MG63 (cell line): ENCODE results near the gene PTPRE. TPM values are rescaled to one million over a fixed set of nuclear protein-coding genes. Genes with fewer than 3 reads are reported as not detected.

Experiments
- DNase-seq: peaks from one replicate; pipeline ENCODE4 v3.0.0-alpha.2; 2020
- H3K27me3 ChIP-seq: fragments of 250-450 bp; sonication (Bioruptor Pico); 2 replicates; pipeline ENCODE4 v1.5.1; 2020; ENCODE audit warnings: mild to moderate bottlenecking, moderate library complexity
- H3K36me3 ChIP-seq: fragments of 250-450 bp; sonication (Bioruptor Pico); 2 replicates; pipeline ENCODE4 v1.5.1; 2020; ENCODE audit warnings: mild to moderate bottlenecking, moderate library complexity
- H3K4me3 ChIP-seq: fragments of 250-450 bp; sonication (Bioruptor Pico); 2 replicates; pipeline ENCODE4 v1.5.1; 2020; ENCODE audit warnings: mild to moderate bottlenecking, moderate library complexity
- H3K9me3 ChIP-seq: fragments of 250-450 bp; sonication (Bioruptor Pico); 2 replicates; pipeline ENCODE4 v1.5.1; 2020; ENCODE audit warnings: mild to moderate bottlenecking, moderate library complexity
- total RNA-seq: library from RNA; depleted of rRNA; stranded (reverse); fragments of >200 nt; shearing (Covaris generic); gene quantifications from 2 replicates; pipeline ENCODE4 v1.2.3, GENCODE V29; 2014; ENCODE audit warnings: low replicate concordance

Gene PTPRE
- total RNA-seq, 1 experiment from 2014 or later: 0.86 TPM

DNA sequence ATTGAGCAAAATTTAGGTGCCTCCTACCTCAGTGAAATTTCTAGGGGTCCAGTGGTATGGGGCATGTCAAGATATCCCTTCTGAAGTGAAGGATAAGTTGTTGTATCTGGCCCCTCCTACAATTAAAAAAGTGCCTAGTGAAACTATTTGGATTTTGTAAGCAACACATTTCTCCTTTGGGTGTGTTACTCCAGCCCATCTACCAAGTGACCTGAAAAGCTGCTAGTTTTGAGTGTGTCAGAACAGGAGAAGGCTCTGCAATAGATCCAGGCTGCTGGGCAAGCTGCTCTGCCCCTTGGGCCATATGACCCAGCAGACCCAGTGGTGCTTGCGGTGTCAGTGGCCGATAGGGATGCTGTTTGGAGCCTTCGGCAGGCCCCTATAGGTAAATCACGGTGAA, 46.0 kb downstream of the PTPRE start:
- no peaks in the 10 kb centered on the region for H3K36me3 ChIP-seq
- DNase-seq: no peak
- no peak overlapping the region for H3K4me3 ChIP-seq
- no peaks in the 10 kb centered on the region for H3K27me3 ChIP-seq
- no peaks in the 10 kb centered on the region for H3K9me3 ChIP-seq

DNA sequence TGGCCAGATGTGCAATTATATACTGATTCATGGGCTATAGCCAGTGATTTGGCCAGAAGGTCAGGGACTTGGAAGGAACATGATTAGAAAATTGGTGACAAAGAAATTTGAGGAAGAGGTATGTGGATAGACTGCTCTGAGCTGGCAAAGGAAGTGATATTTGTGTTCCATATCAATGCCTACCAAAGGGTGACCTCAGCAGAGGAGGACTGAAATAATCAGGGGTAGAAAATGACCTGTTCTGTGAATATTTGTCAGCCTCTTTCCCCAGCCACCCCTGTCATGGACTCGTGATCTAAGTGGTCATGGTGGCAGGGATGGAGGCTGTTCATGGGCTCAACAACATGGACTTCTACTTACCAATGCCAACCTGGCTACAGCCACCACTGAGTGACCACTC, 47.0 kb downstream of the PTPRE start:
- H3K4me3 ChIP-seq: no peak overlapping the region
- no peak for DNase-seq
- no peaks in the 10 kb centered on the region for H3K36me3 ChIP-seq
- no peaks in the 10 kb centered on the region for H3K9me3 ChIP-seq
- H3K27me3 ChIP-seq: no peaks in the 10 kb centered on the region

DNA sequence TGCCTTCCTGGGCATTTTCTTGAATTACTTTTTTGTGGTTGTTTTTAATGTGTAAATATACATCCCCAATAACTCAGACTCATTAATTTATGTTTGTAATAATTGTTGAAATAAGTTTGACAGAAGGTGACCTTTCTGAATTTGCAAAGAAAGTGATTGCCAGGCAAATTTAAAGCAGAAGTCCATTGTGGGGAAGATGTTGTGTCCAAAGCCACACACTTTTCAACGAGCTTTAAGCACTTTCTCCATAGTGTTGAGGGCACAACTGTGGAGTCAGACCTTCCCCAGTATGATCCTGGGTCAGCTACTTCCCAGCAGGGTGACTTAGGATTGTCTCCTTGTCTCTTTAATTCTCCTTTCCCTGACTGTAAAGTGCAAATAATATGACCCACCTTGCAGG, 52.5 kb downstream of the PTPRE start:
- Histone ChIP-seq H3K27me3 (no peaks in the 10 kb centered on the region), H3K36me3 (no peaks in the 10 kb centered on the region), H3K4me3 (no peak overlapping the region), H3K9me3 (no peaks in the 10 kb centered on the region)
- DNase-seq: no peak

DNA sequence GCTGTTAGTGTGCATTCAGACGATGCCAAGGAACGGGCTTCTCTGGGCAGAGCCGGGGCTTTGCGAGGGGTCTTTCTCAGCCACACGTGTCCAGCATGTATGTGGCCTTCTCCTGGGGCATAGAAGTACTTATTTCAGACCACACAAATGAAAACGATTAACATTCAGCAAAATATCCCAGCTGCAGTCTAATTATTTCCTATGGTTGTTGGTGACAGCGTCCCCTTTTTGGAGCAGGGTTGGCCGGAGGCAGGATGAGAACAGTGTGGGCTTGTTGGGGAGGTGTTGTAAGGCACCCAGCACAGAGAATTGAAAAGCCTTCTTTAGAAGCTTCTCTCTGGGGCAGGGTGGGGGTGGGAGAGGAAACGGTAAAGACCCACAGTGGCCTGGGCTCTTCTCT, 54.2 kb downstream of the PTPRE start:
- DNase-seq: no peak
- Histone ChIP-seq H3K27me3 (no peaks in the 10 kb centered on the region), H3K9me3 (no peaks in the 10 kb centered on the region), H3K4me3 (no peak overlapping the region), H3K36me3 (no peaks in the 10 kb centered on the region)

DNA sequence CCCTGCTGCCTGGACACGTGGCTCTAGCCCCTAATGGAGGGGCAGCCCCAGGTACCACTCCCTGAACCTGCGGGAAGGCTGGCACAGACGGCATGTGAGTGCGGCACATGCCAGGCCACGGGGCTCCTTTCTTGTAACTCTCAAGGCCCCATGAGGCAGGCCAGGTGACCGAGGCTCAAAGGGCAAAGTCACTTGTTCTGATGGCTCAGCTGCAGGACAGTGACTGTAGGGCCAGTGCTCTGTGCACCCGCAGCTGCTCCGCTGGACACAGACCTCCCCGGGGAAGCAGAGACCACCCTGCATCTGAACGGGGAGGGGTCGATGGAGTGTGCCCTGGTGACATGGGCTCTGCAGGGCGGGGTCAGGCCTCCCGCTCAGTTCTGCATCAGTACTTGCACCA, 55.3 kb downstream of the PTPRE start:
- Histone ChIP-seq H3K27me3 (no peaks in the 10 kb centered on the region), H3K4me3 (no peak overlapping the region), H3K9me3 (no peaks in the 10 kb centered on the region), H3K36me3 (no peaks in the 10 kb centered on the region)
- DNase-seq: no peak

DNA sequence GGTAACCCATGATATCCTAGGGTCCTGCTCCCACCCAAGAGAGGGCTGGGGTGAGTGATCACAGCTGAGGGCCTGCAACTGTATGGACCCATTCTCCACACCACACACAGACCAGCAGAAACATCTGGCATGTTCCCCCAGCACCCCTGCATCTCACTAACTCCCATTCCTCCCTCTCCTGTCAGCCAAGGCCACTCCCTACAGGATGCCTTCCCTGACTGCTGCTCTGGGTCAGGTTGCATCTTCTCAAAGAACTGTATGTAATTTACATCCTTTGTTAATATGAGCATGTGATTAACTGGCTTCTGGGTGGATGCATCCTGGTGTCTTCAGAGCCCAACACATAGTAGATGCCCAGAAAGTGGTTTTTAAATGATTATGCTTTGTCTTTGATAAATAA, 56.2 kb downstream of the PTPRE start:
- no peak for DNase-seq
- Histone ChIP-seq H3K36me3 (no peaks in the 10 kb centered on the region), H3K27me3 (no peaks in the 10 kb centered on the region), H3K4me3 (no peak overlapping the region), H3K9me3 (no peaks in the 10 kb centered on the region)

DNA sequence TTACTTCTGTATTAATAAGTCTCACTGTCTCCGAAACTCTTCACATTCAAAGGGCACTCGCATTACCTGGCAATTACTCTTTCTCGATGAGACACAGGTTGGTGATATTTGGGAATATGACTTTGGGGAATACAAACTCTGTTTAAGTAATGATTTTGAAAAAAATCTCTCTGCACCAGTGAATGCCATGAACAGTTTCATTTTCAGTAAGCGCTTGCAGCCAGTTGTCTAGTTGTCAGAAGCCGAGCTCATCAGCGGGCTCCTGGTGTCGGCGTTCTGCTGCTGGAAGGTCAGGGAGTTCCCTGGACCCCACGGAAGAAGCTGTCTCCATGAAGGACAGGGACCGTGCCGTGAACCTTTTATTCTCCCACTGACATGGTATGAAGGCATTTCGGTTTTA, 57.7 kb downstream of the PTPRE start:
- H3K4me3 ChIP-seq: no peak overlapping the region
- no peaks in the 10 kb centered on the region for H3K36me3 ChIP-seq
- no peaks in the 10 kb centered on the region for H3K27me3 ChIP-seq
- H3K9me3 ChIP-seq: no peaks in the 10 kb centered on the region
- DNase-seq: no peak

DNA sequence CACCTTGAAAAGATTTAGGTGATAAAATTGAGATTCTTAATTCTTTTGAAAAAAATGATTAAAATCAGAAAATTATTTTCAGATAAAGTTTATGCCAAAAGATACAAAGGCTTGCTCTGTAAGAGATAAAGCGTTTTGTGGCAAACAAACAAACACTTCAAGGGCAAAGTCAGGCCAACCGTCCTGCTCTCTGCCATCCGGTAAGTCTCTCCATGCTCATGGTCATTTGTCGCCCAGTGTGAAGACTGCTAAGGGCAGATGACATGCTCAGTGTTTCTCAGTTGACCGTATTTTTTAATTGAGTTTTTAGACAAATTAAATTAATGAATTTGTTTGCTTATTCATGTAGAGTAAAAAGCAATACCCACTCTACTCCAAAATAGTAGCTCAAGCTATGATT, 60.0 kb downstream of the PTPRE start:
- Histone ChIP-seq H3K36me3 (no peaks in the 10 kb centered on the region), H3K27me3 (no peaks in the 10 kb centered on the region), H3K4me3 (no peak overlapping the region), H3K9me3 (no peaks in the 10 kb centered on the region)
- no peak for DNase-seq

DNA sequence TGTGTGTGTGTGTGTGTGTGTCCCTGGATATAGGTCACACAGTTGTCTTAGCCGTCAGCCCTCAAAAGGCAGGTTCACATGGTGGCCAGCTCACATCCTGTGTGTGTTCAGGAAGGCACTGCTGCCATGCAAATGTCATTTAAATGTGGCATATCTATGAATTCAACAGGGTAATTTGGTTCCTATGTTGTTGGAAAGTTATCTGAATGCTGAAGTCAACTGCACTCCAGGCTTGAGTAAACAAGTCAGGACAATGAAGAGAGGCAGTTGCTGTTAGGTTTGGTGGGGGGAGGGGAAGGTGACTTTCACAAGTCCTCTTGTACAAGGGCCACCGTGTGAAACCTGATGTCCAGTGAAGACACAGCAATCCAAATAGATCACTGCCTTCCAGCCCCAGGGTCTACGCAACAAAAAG, 61.1 kb downstream of the PTPRE start:
- no peaks in the 10 kb centered on the region for H3K36me3 ChIP-seq

DNA sequence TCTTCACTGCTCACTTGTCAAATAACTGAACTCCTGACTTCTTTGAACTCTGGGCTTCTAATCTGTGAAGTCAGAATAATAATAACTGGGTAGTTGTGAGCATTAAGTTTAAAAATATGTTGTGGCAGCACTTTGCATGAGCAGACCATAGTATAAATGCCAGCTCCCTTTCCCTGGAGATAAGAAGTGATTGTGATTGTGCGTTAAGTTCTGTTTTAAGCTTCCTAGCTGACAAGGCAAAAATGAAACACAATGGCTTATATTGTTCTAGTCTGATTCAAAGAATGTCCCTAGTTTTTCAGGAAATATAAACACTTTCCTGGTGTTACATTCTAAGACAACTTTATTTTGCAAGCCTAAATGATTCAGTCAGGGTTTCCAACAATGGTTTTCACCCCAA, 61.8 kb downstream of the PTPRE start:
- H3K9me3 ChIP-seq: no peaks in the 10 kb centered on the region
- no peaks in the 10 kb centered on the region for H3K36me3 ChIP-seq
- no peak for DNase-seq
- no peak overlapping the region for H3K4me3 ChIP-seq
- no peaks in the 10 kb centered on the region for H3K27me3 ChIP-seq

More for the DNA sequence above, 61.1 kb downstream of the PTPRE start:
- Histone ChIP-seq H3K27me3 (no peaks in the 10 kb centered on the region), H3K9me3 (no peaks in the 10 kb centered on the region), H3K4me3 (no peak overlapping the region)
- DNase-seq: no peak

DNA sequence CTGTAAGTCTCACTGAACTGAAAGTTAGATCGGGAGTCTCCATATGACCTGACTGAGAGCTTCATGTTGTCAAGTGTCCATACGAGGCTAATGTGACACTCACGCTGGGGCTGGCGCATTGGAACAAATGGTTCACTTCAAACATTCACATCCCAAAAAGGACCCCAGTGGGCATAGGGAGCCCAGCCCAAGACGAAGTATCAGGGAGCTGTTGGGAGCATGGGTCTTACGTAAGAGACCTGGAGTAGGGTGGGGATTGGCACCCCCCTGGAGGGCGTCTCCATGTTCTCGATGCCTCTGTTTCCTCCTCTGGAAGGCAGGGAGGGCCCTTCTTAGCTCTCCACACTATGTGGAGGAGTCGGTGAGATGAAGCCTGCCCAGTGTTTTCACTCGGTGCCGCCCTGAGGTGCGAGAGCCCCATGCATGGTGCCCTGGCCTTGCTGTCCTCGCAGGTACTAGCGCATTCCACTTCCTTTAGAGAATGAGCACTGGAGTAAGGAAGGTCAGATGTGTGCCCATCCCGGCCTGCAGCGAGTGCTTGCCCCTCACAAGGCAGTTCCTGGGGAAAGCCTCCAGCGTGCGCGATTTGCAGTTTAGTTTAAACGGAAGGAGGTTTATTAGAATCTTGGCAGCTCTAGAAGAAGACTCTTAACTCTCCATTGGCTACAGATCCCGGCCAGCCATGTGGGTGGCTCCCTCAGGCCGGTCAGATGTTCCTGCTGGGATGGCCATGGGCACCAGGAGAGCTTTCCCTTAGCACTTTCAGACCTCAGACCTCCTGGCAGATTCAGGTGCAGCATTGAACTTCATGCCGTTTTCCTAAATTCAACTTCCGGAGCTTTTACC, 64.4 kb downstream of the PTPRE start:
- Histone ChIP-seq H3K9me3 (no peaks in the 10 kb centered on the region), H3K27me3 (no peaks in the 10 kb centered on the region), H3K4me3 (no peak overlapping the region), H3K36me3 (no peaks in the 10 kb centered on the region)
- DNase-seq: no peak

DNA sequence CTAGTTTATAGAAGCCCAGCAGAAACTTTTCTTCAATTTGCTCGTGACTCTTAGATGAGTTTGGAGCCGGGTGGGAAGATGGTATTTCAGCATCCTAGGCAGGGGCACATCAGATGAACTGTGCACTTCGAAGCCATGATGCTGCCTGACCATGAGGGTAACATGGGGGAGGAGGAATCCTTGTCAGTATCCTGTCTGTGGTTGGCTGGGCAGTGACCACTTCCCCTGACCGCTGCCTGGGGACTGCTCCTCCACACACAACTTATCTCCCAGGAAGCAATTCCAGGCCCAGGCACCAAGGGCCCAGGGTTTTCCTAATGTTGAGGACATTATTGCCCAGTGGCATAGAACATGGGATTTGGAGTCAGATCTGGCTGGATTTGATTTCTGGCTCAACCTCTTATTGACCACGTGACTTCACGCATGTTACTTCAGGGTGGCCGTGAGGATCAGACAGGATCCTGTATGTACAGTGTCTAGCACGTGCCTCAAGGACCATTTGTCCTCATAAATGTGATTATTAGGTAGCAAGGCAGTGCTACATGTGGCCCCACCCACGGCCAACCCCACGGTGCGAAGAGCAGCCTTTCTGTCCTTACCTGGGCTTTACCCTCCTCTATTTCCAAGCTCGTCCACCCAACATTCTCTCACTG, 65.2 kb downstream of the PTPRE start:
- no peak overlapping the region for H3K4me3 ChIP-seq
- H3K36me3 ChIP-seq: no peaks in the 10 kb centered on the region
- DNase-seq: no peak
- no peaks in the 10 kb centered on the region for H3K27me3 ChIP-seq
- no peaks in the 10 kb centered on the region for H3K9me3 ChIP-seq

DNA sequence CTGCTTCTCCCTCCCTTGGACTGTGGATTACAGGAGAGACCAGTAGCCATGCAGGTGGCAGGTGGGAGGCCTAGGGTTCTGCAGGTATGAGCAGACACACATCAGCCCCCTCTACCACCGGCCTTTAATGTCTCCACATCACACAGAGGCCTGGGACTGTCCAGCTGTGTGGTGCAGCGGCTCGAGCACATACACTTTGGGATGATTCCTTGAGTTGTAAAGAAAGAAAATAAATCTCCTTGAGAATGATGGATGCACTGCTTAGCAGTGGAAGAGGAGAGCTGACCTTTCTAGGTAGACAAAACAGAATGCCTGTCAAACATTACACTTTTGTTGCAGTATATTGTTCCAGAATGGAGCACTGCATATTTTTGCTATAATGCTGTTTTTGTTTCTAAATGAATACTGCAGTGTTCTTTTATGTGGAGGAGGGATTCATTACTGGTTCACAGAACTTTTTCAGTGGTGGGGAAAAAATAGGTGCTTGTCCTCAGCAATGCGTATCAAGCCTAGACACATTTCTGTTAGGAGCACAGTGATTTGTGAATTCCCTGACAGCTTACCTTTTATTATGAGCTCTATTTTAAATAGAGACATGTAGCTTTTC, 66.0 kb downstream of the PTPRE start:
- no peak overlapping the region for H3K4me3 ChIP-seq
- H3K27me3 ChIP-seq: no peaks in the 10 kb centered on the region
- no peak for DNase-seq
- H3K9me3 ChIP-seq: no peaks in the 10 kb centered on the region
- H3K36me3 ChIP-seq: no peaks in the 10 kb centered on the region

DNA sequence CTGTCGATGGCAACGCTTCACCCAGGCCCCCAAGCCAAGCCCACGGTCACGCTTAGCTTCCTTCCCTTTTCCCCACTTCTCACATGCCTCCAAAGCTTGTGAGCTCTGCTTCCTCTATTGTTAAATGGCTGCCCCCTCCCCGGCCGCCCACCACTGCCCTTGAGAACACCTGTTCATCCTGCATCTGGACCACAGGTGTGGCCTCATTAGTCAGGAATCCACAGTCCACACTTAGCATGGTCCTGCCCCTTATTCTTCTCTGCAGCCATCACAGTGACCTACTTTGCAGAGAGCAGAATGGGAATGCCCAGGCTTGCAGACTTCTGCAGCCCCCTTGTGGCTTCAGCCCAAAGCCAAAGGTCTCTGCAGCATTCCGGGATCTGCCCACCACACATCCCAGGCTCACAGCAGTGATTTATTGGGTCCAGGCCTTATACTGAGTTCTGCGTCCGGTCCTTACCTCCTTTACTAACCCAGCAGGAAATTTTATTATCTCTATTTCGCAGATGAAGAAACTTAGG, 66.9 kb downstream of the PTPRE start:
- no peaks in the 10 kb centered on the region for H3K9me3 ChIP-seq
- no peak overlapping the region for H3K4me3 ChIP-seq
- H3K36me3 ChIP-seq: no peaks in the 10 kb centered on the region
- DNase-seq: no peak
- H3K27me3 ChIP-seq: no peaks in the 10 kb centered on the region

DNA sequence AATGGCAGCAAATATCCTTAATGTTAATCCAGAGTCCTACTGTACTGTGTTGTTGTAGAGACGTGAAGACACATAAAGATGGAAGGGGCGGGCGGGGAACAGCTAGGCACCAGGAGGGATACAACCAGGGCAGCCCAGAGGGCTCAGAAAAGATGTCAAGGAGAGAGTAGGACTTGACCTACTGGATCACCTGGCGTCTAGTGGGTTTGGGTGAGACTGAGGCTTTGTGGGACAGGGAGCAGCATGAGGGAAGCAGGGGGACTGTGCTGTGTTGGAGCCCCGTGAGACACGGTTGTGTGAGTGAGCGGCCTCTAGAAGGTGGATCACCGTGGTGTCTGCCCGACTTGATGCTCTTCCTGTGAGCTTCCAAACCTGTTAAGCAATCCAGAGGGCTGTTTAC, 68.0 kb downstream of the PTPRE start:
- no peaks in the 10 kb centered on the region for H3K36me3 ChIP-seq
- DNase-seq: no peak
- H3K4me3 ChIP-seq: no peak overlapping the region
- H3K9me3 ChIP-seq: 0 out of 2 replicates have a peak, but pooled peaks cover under 1% of the 10 kb centered on the region
- no peaks in the 10 kb centered on the region for H3K27me3 ChIP-seq

DNA sequence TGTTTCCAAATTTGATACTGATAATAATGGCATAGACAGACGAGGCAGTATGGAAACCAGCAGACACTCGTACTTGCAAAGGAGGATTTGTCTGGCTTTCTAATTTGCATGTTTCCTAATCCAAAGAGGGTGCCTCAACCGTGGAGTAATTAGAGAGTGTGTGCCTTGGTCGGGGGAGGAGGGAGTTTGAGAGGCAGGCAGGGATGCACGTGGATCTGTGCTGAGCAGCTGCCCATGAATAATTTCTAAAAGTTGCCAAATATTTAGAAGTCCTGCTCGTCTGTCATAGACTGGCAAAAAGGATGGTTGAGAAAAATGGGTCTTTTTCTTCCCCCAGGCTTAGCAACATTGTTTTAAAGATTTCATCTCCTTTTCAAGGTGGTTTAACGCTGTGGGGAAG, 69.4 kb downstream of the PTPRE start:
- Histone ChIP-seq H3K36me3 (no peaks in the 10 kb centered on the region), H3K9me3 (peaks cover 4% of the 10 kb centered on the region; the same call in 1 of the 2 replicates), H3K27me3 (no peaks in the 10 kb centered on the region), H3K4me3 (no peak overlapping the region)
- DNase-seq: no peak

DNA sequence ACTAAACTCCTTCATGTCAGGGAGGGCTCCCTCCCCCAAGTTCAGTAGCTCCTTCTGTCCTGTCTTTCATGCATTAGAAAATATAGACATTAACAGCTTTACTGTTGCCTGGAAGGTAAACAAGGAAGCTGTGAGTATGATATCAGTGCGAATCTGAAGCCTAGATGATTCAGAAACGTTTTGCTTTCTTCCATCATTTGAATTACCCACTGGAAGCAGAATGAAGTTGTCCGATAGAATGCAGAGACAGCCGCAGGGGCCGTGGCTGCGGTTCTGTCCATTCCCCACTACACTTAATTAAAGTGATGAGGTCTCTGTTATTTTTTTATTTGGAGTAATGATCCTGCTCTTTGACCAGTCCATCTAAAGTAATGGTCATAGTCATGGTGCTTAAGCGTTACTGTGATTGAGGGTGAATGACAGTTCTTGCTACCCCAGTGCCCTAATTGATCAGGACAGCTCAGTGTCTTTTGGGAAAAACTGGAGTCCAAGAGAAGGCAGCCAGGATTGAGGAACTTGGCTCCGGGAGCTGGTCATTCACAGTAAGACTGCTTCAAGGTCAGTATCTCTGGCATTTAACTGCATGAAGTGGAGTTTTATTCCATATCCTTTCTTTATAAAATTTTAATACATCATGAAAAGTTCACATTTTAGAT, 69.9 kb downstream of the PTPRE start:
- no peaks in the 10 kb centered on the region for H3K27me3 ChIP-seq
- H3K36me3 ChIP-seq: no peaks in the 10 kb centered on the region
- no peak for DNase-seq
- peaks cover 4% of the 10 kb centered on the region; the same call in 1 of the 2 replicates for H3K9me3 ChIP-seq
- no peak overlapping the region for H3K4me3 ChIP-seq
